HUES6 (cell line): ENCODE measurements around the gene UGT1A5.

Experiments used
- H3K27ac ChIP-seq: 2 replicates; pipeline ENCODE4 v1.7.0; 2013; ENCODE audit warnings: low read depth, mild to moderate bottlenecking, low read length, inconsistent platforms
- H3K27me3 ChIP-seq: 2 replicates; pipeline ENCODE4 v1.6.1; 2013; ENCODE audit warnings: low read length; ENCODE audit not compliant: control insufficient read depth, insufficient read depth
- H3K36me3 ChIP-seq: 2 replicates; pipeline ENCODE4 v1.6.1; 2013; ENCODE audit warnings: low read length; ENCODE audit not compliant: control insufficient read depth, insufficient read depth
- H3K4me1 ChIP-seq: 2 replicates; pipeline ENCODE4 v1.6.1; 2013; ENCODE audit warnings: low read length; ENCODE audit not compliant: control insufficient read depth, insufficient read depth
- H3K4me3 ChIP-seq: 2 replicates; pipeline ENCODE4 v1.5.1; 2013; ENCODE audit warnings: low read depth, low read length
- H3K9ac ChIP-seq: one replicate; pipeline ENCODE4 v1.6.1; 2013; ENCODE audit warnings: mild to moderate bottlenecking, low read length
- H3K9me3 ChIP-seq: 2 replicates; pipeline ENCODE4 v1.6.1; 2013; ENCODE audit warnings: low read depth, low read length; ENCODE audit not compliant: control insufficient read depth, insufficient read depth

The UGT1A5 gene

DNA sequence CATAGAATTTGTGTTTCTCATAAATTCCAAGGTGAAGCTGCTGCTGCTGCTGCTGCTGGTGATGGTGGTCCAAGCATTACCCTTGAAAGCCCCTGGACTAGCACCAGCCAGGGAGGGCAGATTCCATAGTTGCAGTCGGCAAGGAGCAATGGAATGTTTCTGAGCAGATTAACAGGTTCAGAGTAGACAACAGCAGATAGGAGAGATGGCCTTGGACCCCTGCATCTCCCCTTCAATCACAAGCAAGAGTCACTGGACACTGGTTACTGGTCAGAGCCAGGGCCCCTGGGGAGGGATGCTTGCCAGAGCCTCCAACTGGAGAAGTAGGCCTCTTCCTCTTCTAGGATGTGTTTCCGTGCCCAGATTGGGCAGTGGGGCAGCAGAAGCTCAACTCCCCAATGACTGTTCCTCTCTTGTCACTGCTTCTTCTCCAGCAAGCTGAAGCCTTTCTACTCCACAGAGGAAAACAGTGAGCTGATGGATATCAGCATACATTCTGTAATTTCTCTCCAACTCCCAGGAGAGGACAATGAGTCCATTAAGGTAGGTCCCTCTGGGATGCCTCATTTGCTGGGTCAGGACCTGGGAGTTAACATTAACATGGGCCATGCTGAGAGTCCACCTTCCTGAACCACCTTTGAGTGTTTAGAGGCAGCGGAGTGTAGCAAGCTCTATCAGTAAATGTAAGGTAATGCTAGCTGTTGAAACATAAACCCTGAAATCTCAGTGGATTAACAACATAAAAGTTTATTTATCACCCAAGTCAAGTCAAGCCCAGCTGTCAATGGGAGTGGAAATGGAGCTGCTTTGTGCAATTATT is 100.7 kb downstream of the UGT1A5 start:
- H3K27ac ChIP-seq: no peak overlapping the region
- no peaks in the 10 kb centered on the region for H3K4me1 ChIP-seq
- no peaks in the 10 kb centered on the region for H3K9me3 ChIP-seq
- H3K36me3 ChIP-seq: no peaks in the 10 kb centered on the region
- no peak overlapping the region for H3K4me3 ChIP-seq
- no peaks in the 10 kb centered on the region for H3K27me3 ChIP-seq
- no peak overlapping the region for H3K9ac ChIP-seq

DNA sequence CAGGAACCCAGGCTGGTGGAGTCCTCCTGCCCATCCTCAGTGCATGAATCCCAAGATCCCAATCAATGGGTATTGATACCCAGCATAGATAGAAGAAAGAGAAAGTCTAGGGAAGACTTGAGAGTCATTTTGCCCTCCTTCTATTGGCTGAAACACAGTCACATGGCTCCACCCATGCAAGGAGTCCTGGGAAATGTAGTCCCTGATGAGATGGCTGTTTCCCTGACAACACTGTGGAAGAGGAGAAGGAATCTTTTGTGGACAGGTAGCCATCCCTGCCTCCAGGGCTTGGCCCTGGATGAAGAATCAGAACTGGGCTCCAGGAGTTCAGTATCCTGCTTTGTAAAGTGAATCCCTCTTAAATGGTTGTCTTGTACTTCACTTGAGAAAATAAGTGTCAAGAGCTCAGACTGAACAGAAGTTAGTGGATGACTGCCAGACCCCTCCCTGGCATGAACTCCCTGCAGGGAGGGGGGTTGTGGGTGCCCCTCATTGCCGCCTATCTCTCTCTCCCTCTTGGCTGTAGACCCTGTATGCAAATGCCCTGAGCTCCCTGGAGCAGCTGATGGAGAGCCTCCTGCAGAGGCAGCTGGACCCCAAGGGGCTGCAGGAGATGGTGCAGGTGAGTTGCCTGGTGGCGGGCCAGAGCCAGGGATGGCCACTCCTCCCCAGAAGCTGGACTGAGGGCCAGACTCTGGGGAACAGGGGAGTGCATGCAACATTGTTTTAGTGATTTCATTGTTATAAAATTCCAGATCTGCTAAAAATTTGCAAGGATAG is 101.5 kb downstream of the UGT1A5 start:
- no peaks in the 10 kb centered on the region for H3K4me1 ChIP-seq
- no peak overlapping the region for H3K4me3 ChIP-seq
- H3K27ac ChIP-seq: no peak overlapping the region
- H3K36me3 ChIP-seq: no peaks in the 10 kb centered on the region
- no peak overlapping the region for H3K9ac ChIP-seq
- no peaks in the 10 kb centered on the region for H3K9me3 ChIP-seq
- H3K27me3 ChIP-seq: no peaks in the 10 kb centered on the region

DNA sequence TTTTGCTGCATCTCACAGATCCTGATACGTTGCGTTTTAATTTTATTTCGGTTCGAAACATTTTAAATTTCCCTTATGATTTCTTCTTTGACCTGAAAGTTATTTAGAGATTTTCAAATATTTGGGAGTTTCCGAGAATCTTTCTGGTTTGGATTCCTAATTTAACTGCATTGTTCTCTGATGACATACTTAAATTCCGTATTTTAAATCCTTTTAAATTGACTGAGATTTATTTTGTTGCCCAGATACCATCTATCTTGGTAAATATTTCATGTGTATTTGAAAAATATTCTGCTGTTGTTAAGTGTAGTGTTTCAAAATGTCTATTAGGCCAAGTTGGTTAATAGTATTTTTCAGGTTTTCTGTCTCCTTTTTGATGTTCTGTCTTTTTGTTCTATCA is 103.2 kb downstream of the UGT1A5 start:
- no peak overlapping the region for H3K4me3 ChIP-seq
- no peak overlapping the region for H3K9ac ChIP-seq
- H3K9me3 ChIP-seq: no peaks in the 10 kb centered on the region
- H3K27me3 ChIP-seq: no peaks in the 10 kb centered on the region
- no peak overlapping the region for H3K27ac ChIP-seq
- no peaks in the 10 kb centered on the region for H3K4me1 ChIP-seq
- H3K36me3 ChIP-seq: no peaks in the 10 kb centered on the region

DNA sequence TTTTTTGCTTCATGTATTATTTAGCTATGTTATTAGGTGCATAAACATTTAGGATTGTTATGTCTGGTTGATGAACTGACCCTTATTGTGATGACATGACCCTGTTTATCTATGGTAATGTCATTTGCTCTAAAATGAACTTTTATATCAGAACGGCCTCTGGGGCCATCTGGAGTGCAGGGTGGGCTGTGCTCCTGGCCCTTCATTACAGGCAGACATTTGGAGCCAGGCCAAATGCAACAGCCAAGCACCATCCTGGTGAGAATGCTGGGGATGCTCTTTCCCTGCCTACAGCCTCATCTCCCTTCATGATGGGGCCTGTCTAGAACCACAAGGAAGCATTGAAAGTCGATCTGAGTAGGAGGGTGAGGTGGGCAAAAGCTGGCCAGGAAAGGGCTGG is 103.6 kb downstream of the UGT1A5 start:
- Histone ChIP-seq H3K9me3 (no peaks in the 10 kb centered on the region), H3K4me1 (no peaks in the 10 kb centered on the region), H3K27ac (no peak overlapping the region), H3K9ac (no peak overlapping the region), H3K36me3 (no peaks in the 10 kb centered on the region), H3K4me3 (no peak overlapping the region), H3K27me3 (no peaks in the 10 kb centered on the region)

DNA sequence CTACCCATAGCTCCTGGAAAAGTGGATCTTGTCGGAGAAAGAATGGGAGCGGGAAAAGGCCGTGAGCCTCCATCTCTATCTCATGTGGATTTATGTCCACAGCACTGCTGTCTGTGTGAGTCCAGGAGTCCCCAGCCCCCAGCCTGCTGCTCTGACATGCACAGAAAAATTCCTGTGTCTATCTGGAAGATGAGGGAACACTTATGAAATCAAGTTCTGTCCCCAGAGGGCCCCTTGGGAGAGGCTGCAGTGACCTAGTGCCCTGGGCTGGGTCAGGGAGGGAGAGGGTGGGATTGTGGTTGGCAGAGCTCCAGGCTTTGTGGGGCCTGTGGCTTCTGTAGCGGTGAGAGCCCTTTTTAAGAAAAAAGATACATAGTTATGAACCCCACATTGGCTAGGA is 104.1 kb downstream of the UGT1A5 start:
- H3K27ac ChIP-seq: no peak overlapping the region
- H3K9me3 ChIP-seq: no peaks in the 10 kb centered on the region
- H3K27me3 ChIP-seq: no peaks in the 10 kb centered on the region
- no peaks in the 10 kb centered on the region for H3K4me1 ChIP-seq
- no peaks in the 10 kb centered on the region for H3K36me3 ChIP-seq
- H3K9ac ChIP-seq: no peak overlapping the region
- H3K4me3 ChIP-seq: no peak overlapping the region

DNA sequence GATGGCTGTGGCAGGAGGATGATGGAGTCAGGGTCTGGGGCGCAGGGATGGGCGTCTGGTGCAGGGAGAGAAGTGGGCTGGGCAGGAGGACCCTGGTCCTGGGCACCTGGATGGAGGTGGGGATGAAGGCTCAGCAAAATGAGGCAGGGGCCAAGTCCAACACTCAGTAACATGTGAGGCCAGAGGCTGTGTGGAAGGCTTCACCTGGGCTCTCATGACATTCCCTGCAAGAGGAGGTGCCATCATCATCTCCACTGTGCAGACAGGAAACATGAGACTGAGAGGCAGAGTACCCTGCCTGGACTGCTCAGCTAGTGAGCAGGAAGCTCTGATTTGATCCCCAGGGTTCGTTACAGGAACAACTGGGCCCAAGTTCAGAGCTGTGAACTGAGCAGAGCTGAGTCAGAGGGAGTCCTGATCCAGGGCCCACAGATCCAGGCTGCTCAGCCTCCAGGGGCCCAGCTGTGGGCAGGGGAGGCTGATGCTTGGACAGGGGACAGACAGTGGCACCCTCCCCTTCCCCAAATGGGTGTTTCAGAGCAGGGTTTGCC is 104.7 kb downstream of the UGT1A5 start:
- H3K9me3 ChIP-seq: no peaks in the 10 kb centered on the region
- no peaks in the 10 kb centered on the region for H3K36me3 ChIP-seq
- no peaks in the 10 kb centered on the region for H3K4me1 ChIP-seq
- no peak overlapping the region for H3K9ac ChIP-seq
- H3K27ac ChIP-seq: no peak overlapping the region
- H3K27me3 ChIP-seq: no peaks in the 10 kb centered on the region
- H3K4me3 ChIP-seq: no peak overlapping the region

DNA sequence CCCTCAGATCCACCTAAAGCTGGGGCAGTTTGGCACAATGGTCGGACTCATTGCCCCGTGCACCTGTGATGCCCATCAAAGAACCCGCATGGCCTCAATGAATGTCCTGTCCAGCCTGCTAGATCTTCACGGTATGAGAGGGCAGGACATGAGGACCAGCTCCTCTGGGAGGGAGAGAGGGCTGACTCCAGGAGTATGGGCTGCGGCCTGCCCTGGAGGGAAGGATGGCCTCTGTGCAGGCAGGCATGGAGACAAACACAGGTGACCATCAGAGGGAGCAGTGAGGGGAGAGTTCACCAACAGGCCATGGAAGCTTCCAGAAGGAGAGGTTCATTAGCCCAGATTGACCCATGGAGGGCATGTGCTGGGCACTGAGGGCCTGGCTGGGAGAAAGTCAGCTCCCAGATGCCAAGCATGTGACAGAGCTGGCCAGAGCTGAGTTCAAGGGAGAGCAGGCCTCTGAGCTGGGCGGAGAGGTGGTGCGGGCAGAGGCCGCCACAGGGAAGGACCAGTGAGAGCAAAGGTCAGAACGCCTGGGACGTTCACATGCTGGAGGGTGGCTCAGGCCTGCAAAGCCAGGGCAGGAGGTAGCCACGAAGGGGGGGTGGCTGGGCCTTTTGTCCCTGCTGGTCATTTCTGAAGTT is 105.4 kb downstream of the UGT1A5 start:
- no peak overlapping the region for H3K9ac ChIP-seq
- no peak overlapping the region for H3K27ac ChIP-seq
- H3K4me1 ChIP-seq: no peaks in the 10 kb centered on the region
- H3K9me3 ChIP-seq: no peaks in the 10 kb centered on the region
- no peaks in the 10 kb centered on the region for H3K27me3 ChIP-seq
- H3K4me3 ChIP-seq: no peak overlapping the region
- H3K36me3 ChIP-seq: no peaks in the 10 kb centered on the region

DNA sequence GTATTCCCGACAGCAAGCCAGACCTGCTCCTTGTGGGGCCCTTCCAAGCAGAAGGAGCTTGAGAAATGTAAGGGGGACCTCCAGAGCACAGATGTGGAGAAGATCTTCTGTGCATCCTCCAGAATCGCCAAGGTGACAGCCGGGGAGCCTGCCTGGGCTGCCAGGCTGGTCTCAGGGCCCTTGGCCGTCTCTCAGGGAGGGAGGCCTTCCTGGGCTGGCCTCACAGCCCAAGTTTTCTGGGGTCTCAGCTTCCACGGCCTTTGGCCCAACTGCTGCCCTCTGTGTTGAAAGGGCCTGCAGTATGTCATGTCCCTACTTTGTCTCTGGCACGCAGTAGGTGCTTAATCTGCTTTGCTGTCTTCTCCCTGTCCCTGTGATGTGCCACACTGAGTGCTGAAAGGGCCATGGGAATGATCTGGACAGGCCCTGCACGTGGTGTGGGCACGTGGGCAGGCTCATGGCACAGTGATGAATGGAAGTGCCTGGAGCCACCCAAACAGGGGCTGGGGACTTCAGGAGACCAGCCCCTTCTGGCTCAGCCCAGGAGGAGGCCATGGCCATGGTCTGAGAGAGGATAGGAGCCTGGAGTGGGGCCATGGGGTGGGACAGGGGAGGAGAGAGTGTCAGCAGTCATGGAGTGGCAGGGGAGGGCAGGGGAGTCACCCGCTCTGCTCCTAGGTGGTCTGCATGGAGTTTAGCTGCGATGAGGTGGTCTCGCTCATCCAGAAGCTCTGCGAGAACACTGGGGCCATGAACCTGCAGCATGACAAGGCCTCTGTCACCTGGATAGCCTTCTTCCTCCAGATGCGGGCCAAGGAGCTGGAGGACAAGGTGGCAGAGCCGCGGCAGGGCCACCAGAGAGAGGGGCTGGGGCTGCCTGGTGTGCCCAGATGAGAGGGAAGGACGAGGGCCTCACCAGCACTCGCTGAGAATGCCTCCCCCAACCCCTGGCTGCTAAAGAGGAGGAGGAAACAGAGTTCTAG is 106.2 kb downstream of the UGT1A5 start:
- Histone ChIP-seq H3K9ac (no peak overlapping the region), H3K27me3 (no peaks in the 10 kb centered on the region), H3K9me3 (no peaks in the 10 kb centered on the region), H3K36me3 (no peaks in the 10 kb centered on the region), H3K4me1 (no peaks in the 10 kb centered on the region), H3K4me3 (no peak overlapping the region), H3K27ac (no peak overlapping the region)

DNA sequence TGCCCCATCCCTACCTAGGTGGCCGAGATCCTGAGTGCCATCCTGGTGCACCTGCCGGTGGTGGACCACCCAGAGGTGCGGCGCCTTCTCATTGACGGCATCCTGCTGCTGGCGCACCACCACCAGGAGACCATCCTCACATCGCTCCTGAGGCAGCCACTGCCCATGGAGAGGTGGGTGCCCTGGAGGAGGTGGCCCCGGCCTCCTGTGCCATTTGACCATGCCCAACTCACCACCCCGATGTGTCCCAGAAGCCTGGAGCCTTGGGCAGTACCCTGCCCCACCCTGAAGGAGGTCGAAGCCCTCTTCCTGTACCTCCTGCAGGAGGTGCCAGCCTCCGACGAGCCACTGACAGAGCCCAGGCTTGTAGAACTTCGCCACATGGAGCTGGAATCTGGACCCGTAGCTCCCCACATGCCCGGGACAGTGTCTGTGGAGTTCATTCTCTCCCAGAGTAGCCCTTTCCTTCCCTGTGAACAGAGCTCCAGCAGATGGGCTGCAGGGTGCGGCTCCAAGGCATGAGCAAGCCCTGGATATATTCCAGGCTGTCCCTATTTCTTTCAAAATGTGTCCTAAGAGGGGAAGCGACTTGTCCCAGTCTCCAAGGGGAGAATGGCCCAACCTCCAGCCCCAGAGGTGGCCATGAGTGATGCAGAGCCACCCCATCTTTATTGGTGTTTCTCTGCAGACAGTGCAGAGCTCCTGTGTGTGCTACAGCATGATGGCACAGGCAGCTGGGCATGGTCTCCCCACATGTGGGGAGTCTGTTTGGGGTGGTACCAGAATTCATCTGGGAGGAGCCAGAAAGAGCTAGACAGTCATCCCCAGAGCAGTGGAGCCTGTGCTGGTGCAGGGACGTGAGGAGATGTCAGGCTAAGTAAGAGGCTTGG is 107.4 kb downstream of the UGT1A5 start:
- H3K9me3 ChIP-seq: no peaks in the 10 kb centered on the region
- H3K27ac ChIP-seq: no peak overlapping the region
- no peak overlapping the region for H3K4me3 ChIP-seq
- H3K36me3 ChIP-seq: no peaks in the 10 kb centered on the region
- no peaks in the 10 kb centered on the region for H3K27me3 ChIP-seq
- H3K9ac ChIP-seq: no peak overlapping the region
- no peaks in the 10 kb centered on the region for H3K4me1 ChIP-seq

DNA sequence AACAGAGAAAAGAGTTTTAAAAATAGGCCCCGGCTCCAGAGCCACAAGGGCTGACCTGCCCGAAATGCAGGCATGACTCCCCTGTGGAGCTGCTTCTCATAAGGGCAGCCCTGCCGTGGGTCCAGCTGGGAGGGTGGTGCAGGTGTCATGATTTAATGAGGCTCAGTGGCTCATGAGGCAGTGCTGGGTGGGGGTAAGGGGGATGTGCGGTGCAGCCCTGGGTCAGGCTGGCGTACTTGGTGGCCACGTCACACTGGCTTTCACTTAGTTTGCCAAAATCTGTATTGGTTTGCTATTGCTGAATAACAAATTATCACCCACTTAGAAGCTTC is 108.0 kb downstream of the UGT1A5 start:
- Histone ChIP-seq H3K36me3 (no peaks in the 10 kb centered on the region), H3K9me3 (no peaks in the 10 kb centered on the region), H3K9ac (no peak overlapping the region), H3K27ac (no peak overlapping the region), H3K27me3 (no peaks in the 10 kb centered on the region), H3K4me1 (no peaks in the 10 kb centered on the region), H3K4me3 (no peak overlapping the region)
